PC-9 (cell line): Measurements from ENCODE around the gene ENTPD3. TPM values are rescaled to one million over a fixed set of nuclear protein-coding genes. Genes with fewer than 3 reads are reported as not detected.
A peak's percentile ranks its signal among the peaks of the same experiment; 100 is the strongest.

Experiments
- Bru-seq: library from RNA; stranded (reverse); fragments of 400-500 nt; gene quantifications from one replicate; lab custom pipeline; 2021; lab: Mats Ljungman, UMichigan
- BruChase-seq, 2 experiments: library from RNA; stranded (reverse); fragments of 400-500 nt; gene quantifications; one replicate each; lab custom pipeline; 2021; lab: Mats Ljungman, UMichigan
- BruUV-seq: library from RNA; stranded (reverse); fragments of 400-500 nt; replicated peaks from 2 replicates; lab custom pipeline; 2021; lab: Mats Ljungman, UMichigan
- CTCF ChIA-PET: fragments of 300-600 bp; sonication (Branson Sonifier 250); formaldehyde crosslinking; loops from one replicate; lab custom pipeline; 2022; ENCODE audit warnings: antibody characterized with exemption; lab: Charles Lee
- POLR2A ChIA-PET: fragments of 300-600 bp; sonication (Branson Sonifier 250); formaldehyde crosslinking; loops from one replicate; lab custom pipeline; 2022; ENCODE audit warnings: antibody characterized with exemption; ENCODE audit not compliant: unreplicated experiment; lab: Charles Lee
- DNase-seq, 2 experiments: peaks; one replicate each; pipeline versions ENCODE4 v3.0.0 to v3.0.0-alpha.2; 2015 to 2022; ENCODE audit warnings: mixed read lengths in 1 of 2
- H2AFZ ChIP-seq: fragments of 200-600 bp; sonication (generic); 2 replicates; pipeline ENCODE4 v1.8.1; 2017; ENCODE audit warnings: antibody characterized with exemption
- H3F3A ChIP-seq: fragments of 200-600 bp; sonication (generic); 2 replicates; pipeline ENCODE4 v1.8.1; 2017; ENCODE audit warnings: antibody characterized with exemption, mild to moderate bottlenecking, low read depth; ENCODE audit not compliant: insufficient read depth
- H3K27ac ChIP-seq: fragments of 200-600 bp; sonication (generic); 2 replicates; pipeline ENCODE4 v1.6.1; 2016; ENCODE audit warnings: mixed run types
- H3K27me3 ChIP-seq: fragments of 200-600 bp; sonication (generic); 2 replicates; pipeline ENCODE4 v1.6.1; 2016; ENCODE audit warnings: low read depth, mixed run types; ENCODE audit not compliant: insufficient read depth
- H3K36me3 ChIP-seq: fragments of 200-600 bp; sonication (generic); 2 replicates; pipeline ENCODE4 v1.6.1; 2016; ENCODE audit warnings: low read depth, mixed run types
- H3K4me1 ChIP-seq: fragments of 200-600 bp; sonication (generic); replicated peaks from 2 replicates; pipeline ENCODE4 v1.6.1; 2016; ENCODE audit warnings: mixed run types; ENCODE audit not compliant: insufficient read depth
- H3K4me2 ChIP-seq: fragments of 200-600 bp; sonication (generic); 2 replicates; pipeline ENCODE4 v1.6.1; 2017; ENCODE audit warnings: mixed run types
- H3K4me3 ChIP-seq: fragments of 200-600 bp; sonication (generic); 2 replicates; pipeline ENCODE4 v1.6.1; 2016; ENCODE audit warnings: mixed run types
- H3K79me2 ChIP-seq: fragments of 200-600 bp; sonication (generic); 2 replicates; pipeline ENCODE4 v1.6.1; 2017; ENCODE audit warnings: low read depth, mixed run types
- H3K9me2 ChIP-seq: fragments of 200-600 bp; sonication (generic); 2 replicates; pipeline ENCODE4 v1.8.1; 2017; ENCODE audit warnings: mild to moderate bottlenecking; ENCODE audit not compliant: insufficient read depth
- H3K9me3 ChIP-seq: fragments of 200-600 bp; sonication (generic); 2 replicates; pipeline ENCODE4 v1.8.1; 2016; ENCODE audit warnings: low read depth; ENCODE audit not compliant: insufficient read depth
- H4K20me1 ChIP-seq: fragments of 200-600 bp; sonication (generic); 2 replicates; pipeline ENCODE4 v1.8.1; 2017; ENCODE audit not compliant: insufficient read depth
- EZH2 ChIP-seq: fragments of 200-600 bp; sonication (generic); IDR thresholded peaks from 2 replicates; pipeline ENCODE4 v1.8.0; 2017; ENCODE audit warnings: antibody characterized with exemption, low read depth
- intact Hi-C: fragments of 100-400 bp; cut with micrococcal nuclease; formaldehyde crosslinking; loops from one replicate; pipeline ENCODE4 v1.10.0; 2022; ENCODE audit not compliant: unreplicated experiment
- long read RNA-seq: library from polyadenylated mRNA; stranded (forward); transcript quantifications from one replicate; pipeline ENCODE4 v2.0.0, GENCODE V29; 2022
- total RNA-seq: library from RNA; stranded (reverse); gene quantifications from 2 replicates; pipeline ENCODE4 v1.2.3, GENCODE V29; 2021
- TF ChIP-seq, protein P1 (sequence below): fragments of 200-600 bp; sonication (generic); conservative IDR thresholded peaks from 2 replicates; pipeline ENCODE4 v1.6.1; 2017; ENCODE audit warnings: mixed run types, antibody characterized with exemption, mild to moderate bottlenecking, moderate library complexity

ENTPD3 gene, protein sequence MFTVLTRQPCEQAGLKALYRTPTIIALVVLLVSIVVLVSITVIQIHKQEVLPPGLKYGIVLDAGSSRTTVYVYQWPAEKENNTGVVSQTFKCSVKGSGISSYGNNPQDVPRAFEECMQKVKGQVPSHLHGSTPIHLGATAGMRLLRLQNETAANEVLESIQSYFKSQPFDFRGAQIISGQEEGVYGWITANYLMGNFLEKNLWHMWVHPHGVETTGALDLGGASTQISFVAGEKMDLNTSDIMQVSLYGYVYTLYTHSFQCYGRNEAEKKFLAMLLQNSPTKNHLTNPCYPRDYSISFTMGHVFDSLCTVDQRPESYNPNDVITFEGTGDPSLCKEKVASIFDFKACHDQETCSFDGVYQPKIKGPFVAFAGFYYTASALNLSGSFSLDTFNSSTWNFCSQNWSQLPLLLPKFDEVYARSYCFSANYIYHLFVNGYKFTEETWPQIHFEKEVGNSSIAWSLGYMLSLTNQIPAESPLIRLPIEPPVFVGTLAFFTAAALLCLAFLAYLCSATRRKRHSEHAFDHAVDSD
- total RNA-seq = not detected in 2 replicates
- Bru-seq, nascent RNA = percentile 2 among the genes with signal in this experiment
- percentile 5 among the genes with signal in this experiment for BruChase-seq, experiment 1, labeled RNA remaining after a 2-hour chase
- BruChase-seq, experiment 2, labeled RNA remaining after a 6-hour chase = percentile 9 among the genes with signal in this experiment
- long read RNA-seq = 0 reads

DNA sequence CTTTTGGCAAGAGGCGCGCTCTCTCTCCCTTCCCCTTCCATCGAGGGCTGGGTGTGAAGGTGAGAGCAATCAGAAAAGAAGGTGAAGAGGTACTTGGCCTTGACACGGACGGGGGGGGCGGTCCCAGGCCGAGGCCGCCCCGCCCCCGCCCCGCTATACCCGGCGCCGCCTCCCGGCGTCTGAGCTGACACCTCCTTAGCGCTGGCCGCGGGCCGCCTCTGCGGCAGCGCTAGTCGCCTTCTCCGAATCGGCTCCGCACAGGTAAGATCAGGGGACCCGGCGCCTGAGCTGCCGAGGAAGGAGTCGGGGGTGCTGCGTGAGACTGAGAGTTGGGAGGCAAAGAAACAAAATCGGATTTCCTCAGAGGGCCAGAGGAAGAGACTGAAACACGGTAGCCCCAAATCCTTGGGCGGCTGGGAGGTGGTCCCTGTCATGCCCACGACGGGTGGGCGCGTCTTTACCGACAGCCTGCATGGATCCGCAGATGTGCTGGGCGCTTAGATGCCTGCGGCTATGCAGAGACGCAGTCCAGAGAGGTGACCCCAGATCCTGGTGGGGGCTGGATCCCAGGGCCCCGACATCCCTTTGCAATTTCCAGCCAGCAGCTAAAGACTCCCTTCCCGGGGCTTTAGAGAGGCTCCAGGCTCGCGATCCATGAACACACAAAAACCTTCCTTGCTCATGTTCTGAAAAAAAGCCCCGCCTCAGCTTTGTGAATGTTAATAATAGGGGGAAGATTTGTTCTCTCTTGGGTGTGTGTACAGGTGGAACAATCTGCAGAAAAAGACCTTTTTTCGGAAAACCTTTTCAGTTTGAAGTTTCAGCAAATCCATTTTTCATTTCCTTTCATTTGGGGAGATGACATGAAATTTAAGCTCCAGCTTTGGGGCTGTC lies at the start of gene ENTPD3:
Gene ENTPD3, plus strand, starts transcription at position 184 of the 894 bp plus-strand sequence. CDS start 874 bp downstream, outside the sequence.
- no peaks in the 10 kb centered on the region for H3K9me3 ChIP-seq
- peak; percentile 39 to 41 for DNase-seq
- no peaks in the 10 kb centered on the region for H3K36me3 ChIP-seq
- no peaks in the 10 kb centered on the region for H3K9me2 ChIP-seq
- TF ChIP-seq EZH2 = no peak
- TF ChIP-seq, protein P1, sequence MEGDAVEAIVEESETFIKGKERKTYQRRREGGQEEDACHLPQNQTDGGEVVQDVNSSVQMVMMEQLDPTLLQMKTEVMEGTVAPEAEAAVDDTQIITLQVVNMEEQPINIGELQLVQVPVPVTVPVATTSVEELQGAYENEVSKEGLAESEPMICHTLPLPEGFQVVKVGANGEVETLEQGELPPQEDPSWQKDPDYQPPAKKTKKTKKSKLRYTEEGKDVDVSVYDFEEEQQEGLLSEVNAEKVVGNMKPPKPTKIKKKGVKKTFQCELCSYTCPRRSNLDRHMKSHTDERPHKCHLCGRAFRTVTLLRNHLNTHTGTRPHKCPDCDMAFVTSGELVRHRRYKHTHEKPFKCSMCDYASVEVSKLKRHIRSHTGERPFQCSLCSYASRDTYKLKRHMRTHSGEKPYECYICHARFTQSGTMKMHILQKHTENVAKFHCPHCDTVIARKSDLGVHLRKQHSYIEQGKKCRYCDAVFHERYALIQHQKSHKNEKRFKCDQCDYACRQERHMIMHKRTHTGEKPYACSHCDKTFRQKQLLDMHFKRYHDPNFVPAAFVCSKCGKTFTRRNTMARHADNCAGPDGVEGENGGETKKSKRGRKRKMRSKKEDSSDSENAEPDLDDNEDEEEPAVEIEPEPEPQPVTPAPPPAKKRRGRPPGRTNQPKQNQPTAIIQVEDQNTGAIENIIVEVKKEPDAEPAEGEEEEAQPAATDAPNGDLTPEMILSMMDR = no peak
- H3K4me2 ChIP-seq = peak within 1 kb of the TSS; percentile 92
- POLR2A ChIA-PET = no interaction called here
- CTCF ChIA-PET = interaction anchor here (0.7 kb wide), 1 partner anchor 88 kb away, joined by 5 read pairs; no protein-coding TSS in a partner anchor
- peak within 1 kb of the TSS; percentile 82 for H2AFZ ChIP-seq
- no peaks in the 10 kb centered on the region for H3K79me2 ChIP-seq
- H3K27me3 ChIP-seq = no peaks in the 10 kb centered on the region
- no peaks in the 10 kb centered on the region for H3F3A ChIP-seq
- H3K4me3 ChIP-seq = peak within 1 kb of the TSS; percentile 62
- intact Hi-C loops = no loop called here
- no peak within 1 kb of the TSS for H3K27ac ChIP-seq
- no peaks in the 10 kb centered on the region for H4K20me1 ChIP-seq
- H3K4me1 ChIP-seq = peaks cover 8% of the 10 kb centered on the region; the same call in 1 of the 2 replicates
- BruUV-seq = no TSS peak

DNA sequence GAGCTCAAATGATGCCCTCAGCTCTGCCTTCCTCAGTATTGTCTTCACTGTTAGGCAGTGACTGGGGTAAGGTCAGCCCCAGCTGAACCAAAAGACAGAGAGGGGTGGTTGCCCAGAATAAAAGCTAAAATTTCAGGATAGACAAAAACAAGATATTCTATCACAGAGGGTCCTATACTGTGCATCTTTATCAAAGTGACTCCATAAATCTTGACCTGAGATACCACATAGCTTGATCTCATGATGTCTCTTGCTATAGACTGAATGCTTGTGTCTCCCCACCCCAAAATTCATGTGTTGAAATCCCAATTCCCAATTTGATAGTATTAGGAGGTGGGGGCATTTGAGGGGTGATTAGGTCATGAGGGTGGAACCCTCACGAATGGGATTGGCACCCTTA lies 47.1 kb upstream of the ENTPD3 start:
- Histone ChIP-seq H3K9me3 (no peaks in the 10 kb centered on the region), H3K4me3 (no peak overlapping the region), H3K4me2 (no peak overlapping the region), H3K27me3 (no peaks in the 10 kb centered on the region), H3K27ac (no peak overlapping the region), H3K36me3 (no peaks in the 10 kb centered on the region), H3K9me2 (no peaks in the 10 kb centered on the region), H3F3A (no peaks in the 10 kb centered on the region), H3K4me1 (no peaks in the 10 kb centered on the region), H3K79me2 (no peaks in the 10 kb centered on the region), H2AFZ (no peak overlapping the region), H4K20me1 (no peaks in the 10 kb centered on the region)
- ChIA-PET CTCF (no interaction called here), POLR2A (no interaction called here)
- TF ChIP-seq EZH2 = no peak
- TF ChIP-seq, protein P1 = no peak
- DNase-seq = no peak
- no TSS peak for BruUV-seq
- intact Hi-C loops = no loop called here
